T-helper 22 cell (primary cell): ENCODE results near the gene SMARCA2.

ENCODE experiments used
- DNase-seq: peaks from one replicate; pipeline ENCODE4 v3.0.0-alpha.2; 2020; ENCODE audit warnings: low read depth

Gene SMARCA2

DNA sequence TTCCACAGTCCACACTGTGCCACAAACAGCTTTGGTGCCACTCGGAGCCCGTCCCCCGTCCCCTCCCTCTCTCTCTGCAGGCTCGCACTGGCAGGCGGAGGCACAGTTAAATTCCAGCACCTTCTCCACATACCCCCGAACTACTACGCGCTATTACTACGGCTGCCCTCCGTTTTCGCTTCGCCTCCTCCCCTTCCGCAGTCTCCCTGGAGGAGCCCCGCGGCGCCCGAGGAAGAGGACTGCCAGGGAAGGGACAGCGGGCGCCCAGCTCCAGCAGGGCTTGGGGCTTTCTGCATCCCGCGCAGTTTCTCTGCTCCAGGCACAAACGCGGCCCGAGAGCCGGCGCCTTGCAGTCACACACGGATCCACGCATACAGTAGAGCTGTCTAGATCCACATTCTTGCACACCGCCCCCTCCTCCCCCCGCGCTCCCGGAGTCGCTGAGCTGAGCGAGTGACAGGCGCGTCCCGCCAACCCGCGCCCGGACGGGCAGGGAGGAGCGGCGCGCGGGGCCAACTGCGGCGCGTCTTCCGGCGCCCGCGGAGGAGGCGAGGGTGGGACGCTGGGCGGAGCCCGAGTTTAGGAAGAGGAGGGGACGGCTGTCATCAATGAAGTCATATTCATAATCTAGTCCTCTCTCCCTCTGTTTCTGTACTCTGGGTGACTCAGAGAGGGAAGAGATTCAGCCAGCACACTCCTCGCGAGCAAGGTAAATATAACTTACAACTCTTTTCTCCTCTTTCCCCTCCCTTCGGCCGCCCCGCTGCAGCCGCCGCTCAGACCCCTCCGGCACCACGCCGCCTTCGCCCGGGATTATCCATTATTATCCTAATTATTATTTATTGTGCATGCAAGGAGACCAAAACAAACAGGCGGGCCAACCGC, at the start of gene SMARCA2:
SMARCA2 (plus strand) TSS at position 652 of the 885 bp plus-strand sequence. CDS start 13,676 bp downstream, outside the sequence.
- DNase-seq, result peak; percentile 96

DNA sequence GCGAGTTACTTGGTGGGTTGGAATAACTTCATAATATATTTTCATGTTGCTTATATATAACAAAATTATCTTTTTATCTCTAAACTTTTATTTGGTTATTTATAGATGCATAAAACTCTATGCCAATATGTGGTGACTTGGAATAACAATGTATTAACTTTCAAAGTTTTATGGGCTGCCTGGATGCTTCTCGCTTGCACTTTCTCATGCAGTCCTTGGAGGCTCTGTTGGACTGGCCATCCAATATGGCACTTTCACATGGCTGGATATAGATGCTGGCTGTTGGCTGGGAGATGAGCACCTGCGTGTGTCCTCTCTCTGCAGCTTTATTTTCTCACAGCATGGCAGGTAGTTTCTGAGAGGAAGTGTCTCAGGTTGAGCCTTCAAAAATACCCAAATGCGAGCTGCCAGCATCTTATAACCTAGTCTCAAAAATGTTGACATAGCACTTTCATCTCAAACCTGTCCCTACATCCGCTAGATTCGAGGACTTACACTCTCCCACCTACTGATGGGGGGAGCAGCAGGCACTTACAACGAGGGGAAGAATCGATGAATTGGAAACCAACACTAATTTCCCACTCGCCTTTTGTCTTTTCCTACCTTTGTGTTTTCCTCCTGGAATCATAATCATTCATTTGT, 48.3 kb upstream of the SMARCA2 start:
- DNase-seq, result no peak

DNA sequence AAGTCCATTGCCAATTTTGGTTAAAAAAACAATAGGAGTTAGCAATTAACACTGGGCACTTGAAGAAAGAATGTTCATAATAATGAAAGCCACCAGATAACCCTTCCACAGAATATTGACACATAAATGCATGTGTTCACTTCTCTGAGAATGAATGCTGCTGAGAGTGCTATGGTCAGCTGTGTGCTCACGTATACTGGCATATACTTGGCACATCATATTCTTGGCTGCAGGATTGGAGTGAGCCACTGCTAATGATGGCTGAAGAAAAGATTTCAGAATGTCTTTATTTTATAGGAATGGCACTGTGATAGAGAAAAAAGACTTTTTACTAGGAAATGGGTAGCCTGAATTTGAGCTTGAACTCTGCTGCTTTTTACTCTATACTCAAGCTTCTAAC, 46.0 kb upstream of the SMARCA2 start:
- no peak for DNase-seq

DNA sequence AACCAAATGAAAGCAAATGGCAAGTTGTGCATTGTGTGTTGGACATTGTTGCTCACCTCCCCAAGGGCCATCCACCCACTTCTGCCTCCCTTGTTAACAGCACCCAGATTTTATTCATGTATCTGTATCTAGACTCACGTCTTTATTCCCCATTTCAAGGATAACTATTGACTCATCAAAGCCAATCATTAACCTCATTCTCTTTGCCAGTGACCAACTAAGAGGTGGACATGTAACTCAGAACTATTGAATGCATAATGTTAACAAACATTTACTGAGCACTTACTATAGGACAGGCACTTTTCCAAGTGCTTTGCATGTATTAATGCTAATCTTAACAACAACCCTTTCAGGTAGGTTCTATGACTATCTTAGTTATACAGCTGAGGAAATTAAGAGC, 45.2 kb upstream of the SMARCA2 start:
- DNase-seq, result no peak

DNA sequence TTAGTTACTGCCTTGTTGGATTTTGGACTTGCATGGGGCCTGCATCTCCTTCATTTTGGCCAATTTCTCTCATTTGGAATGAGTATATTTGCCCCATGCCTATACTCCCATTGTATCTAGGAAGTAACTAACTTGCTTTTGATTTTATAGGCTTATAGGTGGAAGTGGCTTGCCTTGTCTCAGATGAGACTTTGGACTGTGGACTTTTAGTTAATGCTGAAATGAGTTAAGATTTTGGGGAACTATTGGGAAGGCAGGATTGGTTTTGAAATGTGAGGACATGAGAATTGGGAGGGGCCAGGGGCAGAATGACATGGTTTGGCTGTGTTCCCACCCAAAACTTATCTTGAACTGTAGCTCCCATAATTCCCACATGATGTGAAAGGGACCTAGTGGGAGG, 42.5 kb upstream of the SMARCA2 start:
- DNase-seq, result no peak

DNA sequence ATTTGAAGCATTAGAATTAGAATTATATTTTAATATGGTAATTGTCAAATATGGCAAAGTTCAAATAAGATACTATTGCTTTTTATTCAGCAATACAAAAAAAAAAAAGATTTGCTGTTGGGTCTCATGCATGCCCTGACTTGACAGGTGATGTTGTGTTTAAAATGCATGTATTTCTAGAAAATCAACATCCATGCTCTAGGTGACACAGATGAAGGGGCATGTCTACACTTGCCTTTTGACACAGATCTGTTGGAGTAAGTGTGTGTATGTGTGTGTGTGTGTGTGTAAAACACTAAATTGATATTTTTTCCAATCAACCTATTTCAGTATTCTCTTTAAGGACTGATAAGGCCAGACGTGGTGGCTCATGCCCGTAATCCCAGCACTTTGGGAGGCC, 38.1 kb upstream of the SMARCA2 start:
- no peak for DNase-seq

DNA sequence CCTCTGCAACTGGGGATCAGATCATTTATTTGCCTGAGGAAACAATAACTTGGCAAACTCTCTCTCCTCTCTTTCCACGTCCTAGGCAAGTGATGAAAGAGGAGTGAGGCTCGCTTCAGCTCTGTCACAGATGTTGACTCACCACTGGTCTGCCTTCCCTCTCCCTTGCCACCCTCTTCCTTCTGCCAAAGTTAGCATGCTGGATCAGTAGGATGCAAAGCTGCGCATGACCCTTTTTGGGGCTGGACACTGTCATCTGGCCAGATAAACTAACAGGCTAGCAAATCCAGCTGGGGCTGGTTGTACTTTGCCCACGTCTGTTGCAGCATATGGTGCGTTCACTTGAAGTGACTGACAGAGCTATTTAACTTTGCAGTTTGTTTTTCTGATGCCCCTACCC, 36.2 kb upstream of the SMARCA2 start:
- no peak for DNase-seq

DNA sequence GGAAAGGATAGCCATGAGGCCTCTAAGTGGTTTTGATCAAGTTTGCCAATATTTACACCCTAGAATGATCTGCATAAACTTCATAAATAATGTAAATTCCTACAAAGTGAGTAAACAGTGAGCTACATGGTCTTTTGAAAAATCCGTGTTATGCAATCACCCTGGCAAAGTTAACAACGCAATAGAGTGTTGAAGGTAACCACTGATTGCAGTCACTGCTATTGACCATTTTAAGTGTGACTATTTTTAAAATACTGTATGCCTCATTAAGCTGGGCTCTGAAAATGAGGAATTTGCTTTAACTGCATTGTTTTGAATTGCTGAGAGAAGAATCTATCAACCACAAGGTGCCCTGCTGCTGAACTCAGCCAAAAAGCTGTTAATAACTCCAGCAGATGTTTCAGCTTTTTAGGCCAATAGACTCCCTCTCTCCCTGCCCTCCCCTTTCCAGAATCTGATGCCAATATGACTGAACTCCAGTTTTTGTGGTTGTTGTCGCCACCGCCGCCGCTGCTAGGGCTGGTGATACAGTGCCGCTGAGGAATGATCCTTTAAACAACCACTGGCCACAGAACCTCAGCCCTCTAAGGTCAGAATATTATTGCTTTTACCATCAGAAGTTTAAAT, 35.3 kb upstream of the SMARCA2 start:
- no peak for DNase-seq

DNA sequence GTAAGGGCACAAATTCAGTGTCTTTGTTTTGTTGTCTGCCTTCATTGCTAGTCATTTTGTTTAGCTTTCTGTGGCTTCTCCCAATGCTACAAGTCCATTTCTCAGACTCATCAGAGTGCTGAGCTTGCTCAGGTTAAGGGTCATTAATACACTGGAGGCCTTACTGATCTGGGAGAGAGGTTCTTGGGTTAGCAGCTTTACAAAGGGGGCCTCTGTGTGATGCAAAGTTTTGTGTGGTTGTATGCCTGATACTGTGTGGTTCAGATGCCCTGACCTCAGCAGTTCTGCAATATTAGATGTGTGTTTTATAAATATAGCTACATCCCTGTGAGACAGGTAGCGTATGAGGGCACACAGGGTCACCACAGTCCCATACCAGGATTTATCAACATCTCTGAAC, 34.8 kb upstream of the SMARCA2 start:
- DNase-seq, result no peak

DNA sequence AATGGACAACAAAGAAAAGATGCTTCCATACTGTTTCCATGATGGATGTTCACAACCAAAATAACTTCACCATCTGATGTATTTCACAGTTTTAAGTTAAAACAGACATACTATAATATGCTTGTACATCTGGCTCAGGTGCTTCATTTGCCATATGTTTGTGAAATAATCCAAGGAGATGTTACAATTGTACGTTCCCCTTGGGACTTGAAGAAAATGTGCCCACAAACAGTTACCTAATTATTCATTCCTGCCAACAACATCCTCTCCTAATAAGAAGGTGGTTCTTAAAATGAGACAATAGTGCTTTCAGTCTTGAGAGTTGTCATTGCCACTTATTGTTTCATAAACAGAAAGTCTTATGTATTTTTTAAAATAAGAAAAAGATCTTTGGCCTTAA, 33.1 kb upstream of the SMARCA2 start:
- no peak for DNase-seq

DNA sequence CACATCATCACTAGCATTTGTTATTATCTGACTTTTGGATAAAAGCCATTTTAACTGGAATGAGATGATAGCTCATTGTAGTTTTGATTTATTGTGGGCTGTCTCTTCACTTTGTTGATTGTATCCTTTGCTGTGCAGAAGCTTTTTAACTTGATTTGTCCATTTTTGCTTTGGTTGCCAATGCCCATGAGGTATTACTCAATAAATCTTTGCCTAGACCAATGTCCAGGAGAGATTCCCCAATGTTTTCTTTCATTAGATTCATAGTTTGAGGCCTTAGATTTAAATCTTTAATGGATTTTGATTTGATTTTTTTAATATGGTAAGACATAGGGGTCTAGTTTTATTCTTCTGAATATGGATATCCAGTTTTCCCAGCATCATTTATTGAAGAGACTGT, 28.8 kb upstream of the SMARCA2 start:
- DNase-seq, result no peak

DNA sequence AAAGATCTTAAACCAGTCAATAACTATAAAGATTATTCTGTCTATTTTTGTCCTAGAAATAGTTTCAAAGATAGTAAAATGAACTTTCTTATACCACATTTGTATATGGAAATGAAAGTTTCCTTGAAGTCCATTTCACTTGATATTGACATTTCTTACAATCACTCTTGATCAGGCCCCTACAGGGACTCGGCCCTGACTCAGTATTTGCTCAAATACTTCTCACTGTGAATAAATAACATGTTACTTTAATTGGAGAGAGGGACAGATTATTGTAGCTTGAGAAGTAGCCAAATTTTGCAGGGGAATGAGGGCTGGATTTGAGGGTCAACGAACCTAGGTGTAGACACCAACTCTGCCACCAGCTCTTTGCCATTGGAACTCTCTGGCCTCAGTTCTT, 25.6 kb upstream of the SMARCA2 start:
- no peak for DNase-seq

DNA sequence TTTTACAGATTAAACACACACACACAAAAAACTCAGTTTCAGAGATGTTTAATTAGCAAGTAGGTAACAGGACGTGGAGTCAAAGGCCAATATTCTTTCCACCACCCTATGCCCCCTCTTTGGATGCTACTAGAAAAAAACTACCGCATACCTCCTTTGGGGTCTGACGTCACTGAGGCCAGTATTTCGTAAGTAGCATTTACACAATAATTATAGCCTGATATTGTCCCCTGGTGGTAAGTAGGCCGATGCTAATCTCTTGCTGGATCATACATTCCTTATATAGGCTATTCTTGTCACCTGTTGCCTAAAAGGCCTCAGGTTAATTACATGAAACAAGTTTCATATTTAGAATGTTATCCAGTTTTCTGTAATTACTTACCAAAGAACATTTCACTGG, 21.0 kb upstream of the SMARCA2 start:
- DNase-seq, result no peak

DNA sequence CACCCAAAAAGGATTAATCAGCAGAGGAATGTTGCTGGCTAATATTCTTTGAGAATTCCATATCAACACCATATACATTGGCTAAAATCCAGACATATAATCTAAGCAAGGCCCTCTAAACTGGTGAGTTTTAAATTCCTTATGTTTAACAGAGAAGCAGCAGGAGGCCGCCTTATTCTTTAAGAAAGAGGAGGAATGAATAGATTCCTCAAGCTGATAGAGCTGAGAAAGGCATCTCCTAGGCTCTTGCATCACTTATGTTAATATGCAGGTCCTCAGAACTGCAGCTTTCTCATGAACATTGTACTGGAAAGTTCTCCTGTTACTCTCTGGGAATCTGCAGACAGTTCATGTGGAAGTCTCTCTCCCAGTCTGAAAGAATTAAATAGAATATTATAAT, 20.1 kb upstream of the SMARCA2 start:
- no peak for DNase-seq

DNA sequence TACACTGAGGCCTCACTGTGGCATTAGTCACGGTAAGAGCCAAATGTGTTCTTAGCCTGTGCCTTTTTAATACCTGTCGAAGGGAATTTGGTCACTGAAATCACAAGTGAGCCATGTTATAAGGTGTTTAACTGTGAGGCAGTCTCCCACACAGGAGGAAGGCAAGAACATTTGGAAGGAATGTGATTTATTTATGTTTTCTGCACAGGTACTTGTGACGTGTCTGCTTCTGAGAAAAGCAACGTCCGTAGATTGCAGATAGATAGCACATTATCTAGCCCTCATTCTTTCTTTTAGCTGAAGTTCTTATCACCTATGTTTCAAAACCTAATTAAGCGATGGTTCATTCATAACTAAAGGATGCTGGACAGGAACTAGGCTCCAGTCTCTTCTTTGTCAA, 19.0 kb upstream of the SMARCA2 start:
- DNase-seq, result no peak

DNA sequence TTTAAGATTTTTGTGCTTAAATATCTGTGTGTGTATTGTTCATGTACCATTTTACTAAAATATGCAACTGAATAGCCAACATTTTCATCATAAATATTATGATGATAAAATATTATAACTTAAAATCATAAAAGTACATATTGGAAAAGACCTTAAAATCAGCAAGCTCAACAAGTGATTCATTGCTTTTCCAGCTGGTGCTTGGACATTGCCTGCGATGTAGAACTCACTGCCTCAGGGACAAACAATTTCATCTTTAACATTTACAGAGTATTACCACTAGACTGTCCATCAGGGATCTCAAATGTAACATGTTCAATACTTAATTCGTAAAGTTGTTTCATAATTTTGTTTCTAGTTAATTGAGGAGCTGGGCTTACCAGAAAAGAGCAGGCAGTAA, 17.5 kb upstream of the SMARCA2 start:
- no peak for DNase-seq

DNA sequence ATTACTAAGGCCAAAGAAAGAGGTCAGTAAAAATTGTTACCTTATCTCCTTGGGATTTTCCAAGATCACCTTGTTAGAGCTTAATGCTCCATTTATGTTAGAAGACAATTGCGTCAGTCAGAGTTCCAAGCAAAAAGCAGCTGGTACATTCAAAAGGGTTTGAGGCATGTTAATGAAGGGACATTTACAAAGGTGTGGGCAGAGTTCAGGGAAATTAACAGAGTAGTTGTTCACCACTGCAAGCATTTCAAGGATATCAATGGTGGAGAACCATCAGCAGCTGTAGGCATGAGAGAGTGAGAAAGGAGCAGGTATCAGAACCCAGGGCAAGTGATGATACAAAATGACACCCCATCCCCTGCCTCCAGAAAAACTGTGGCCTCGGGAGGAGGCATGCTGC, 17.0 kb upstream of the SMARCA2 start:
- no peak for DNase-seq

DNA sequence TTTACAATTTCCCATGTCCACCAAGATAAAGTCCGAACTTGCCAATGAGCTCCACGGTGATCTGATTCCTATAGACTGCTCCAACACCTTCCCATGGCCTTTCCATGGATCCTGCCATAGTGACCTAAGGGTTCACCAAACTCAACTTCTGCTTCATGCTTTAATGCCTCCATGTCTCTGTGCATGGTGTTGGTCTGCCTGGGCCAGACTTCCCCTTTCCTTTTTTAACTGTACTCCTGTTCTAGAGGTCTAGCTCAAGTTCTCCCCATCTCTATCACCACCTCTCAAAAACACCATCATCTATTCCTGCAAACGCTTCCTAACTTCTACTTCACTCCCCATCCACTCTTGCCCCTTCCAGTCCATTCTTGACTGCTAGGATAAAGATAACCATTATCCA, 14.8 kb upstream of the SMARCA2 start:
- no peak for DNase-seq

DNA sequence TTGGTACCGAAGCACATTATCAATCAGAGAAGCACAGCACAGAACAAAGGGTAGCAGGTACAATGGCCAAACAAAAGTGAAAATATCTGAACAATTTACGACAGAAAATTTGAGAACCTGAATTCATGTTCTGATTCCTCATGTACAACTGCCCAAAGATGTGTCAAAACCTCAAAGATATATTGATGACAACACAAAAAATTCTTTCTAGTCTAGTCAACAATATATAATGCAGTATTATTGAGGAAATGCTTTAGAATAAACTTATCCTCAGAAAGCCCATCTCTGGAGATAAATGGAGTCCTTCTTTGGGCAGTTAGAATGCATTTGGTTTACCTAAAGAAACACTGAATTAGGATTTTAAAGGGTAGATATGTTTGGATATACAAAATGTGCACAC, 6.8 kb upstream of the SMARCA2 start:
- DNase-seq, result no peak

DNA sequence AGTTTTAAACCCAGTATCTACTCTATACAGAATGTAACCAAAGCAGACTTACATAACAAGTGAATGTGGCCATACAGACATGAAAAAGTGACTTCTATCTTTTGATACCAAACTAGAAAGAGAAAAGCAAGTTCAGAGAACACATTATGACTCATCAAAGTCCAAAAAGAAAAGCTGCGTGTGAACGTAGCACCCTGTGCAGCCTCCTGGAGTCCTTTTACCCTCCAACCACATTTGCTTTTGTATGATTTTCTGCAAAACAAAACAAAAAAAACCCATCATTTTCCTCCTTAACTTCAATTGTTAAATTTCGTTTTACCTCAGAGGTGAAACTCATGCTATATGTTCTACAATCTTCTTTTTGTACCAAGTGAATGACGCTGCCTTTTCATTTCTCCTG, 2.8 kb upstream of the SMARCA2 start:
- no peak for DNase-seq

DNA sequence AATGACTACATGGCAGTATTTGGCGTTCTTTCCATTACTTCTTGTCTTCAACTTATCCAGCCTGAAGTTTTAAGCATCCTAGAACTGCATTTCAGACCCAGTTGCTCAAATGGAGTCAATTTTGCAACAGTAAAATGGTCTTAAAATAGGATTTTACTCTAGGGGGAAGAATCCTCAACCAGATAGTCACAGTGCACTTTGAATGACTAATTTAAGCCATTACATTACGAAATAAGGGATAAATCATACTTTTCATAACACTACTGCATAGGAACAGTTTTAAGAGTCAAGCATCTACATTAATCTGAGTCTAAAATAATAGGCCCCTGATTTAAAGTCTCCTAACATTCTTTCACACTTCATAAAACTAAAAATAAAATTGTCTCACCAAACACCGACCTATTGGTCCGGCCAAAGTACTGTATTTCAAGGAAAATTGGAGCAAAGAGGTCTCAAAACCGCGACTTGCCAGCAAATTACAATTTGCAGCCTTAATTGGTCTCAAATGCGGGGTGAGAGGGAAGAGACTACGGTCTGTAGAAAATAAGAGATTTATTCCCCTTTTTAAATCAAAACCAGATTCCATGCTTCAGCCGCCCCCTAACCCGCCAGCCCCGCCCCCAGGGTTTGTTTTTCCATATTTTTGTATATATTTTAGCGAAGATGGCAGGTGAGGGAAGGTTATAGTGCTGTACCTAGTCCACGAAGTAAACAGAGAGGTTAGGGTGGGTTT, 1.2 kb upstream of the SMARCA2 start:
- DNase-seq, result no peak

DNA sequence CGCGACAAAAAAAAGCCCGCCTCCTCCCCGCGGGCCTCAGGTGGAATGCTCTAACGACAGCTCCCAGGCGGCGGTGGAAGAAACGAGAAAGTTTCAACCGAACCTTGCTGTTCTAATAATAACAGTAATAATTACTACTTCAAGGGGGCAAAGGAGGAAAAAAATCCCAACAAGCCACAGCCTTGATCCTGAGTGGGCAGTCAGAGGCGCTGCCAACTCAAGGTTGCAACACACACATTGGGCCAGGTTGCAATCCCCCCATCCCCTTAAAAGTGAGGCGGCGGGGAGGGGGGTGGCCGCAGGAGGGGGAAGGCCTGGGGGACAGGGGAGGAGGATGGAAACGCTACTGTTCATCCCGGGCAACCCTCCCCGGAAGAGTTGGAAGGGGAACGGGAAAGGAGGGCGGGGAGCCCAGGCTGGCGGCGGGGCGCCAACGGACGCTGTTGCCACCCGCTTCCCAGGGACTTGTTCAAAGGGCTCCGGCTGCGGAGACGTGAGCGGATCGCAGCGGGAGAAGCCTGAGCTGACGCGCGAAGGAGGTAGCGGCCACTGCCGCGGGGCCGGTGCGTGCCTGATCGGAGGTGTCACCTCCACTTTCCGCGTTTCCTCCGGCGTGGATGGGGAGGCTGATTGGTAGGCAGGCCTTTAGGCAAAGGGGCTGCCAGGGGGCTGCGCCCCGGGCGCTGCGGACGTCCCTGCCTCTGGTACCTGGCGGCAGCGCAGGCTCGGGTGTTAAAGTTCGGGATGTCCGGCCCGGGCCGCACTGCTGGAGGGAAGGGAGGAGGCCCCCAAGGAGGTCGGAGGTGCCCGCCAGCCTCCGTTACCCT, 647 bp downstream of the SMARCA2 start:
- DNase-seq, result peak; percentile 23
